Activated CD4-positive, alpha-beta T cell treated with anti-CD3 and anti-CD28 coated beads, Interleukin-2, amount 10 ng/mL, durations not matched to agents 24 days and 14 days (primary cell): ENCODE results near the gene PSMD4. TPM values are rescaled to one million over a fixed set of nuclear protein-coding genes. Genes with fewer than 3 reads are reported as not detected.
A peak's percentile ranks its signal among the peaks of the same experiment; 100 is the strongest.
"Not testable (repeated sequence)": the region's sequence is repeated elsewhere in the genome, so short reads cannot be mapped to it uniquely, and the experiment has no call there.

Source experiments
- DNase-seq: peaks from one replicate; pipeline ENCODE4 v3.0.0; 2022
- H3K27ac Mint-ChIP-seq: one replicate; pipeline ENCODE4 v1.8.0; 2022; ENCODE audit warnings: mild to moderate bottlenecking, mixed read lengths
- H3K27me3 Mint-ChIP-seq: one replicate; pipeline ENCODE4 v1.8.0; 2022; ENCODE audit warnings: mixed read lengths
- H3K36me3 Mint-ChIP-seq: one replicate; pipeline ENCODE4 v1.8.0; 2022; ENCODE audit warnings: low read depth, mild to moderate bottlenecking, mixed read lengths
- H3K4me1 Mint-ChIP-seq: one replicate; pipeline ENCODE4 v1.8.0; 2021; ENCODE audit warnings: mixed read lengths
- H3K4me3 Mint-ChIP-seq: one replicate; pipeline ENCODE4 v1.8.0; 2022; ENCODE audit warnings: mild to moderate bottlenecking, moderate library complexity, mixed read lengths
- H3K9me3 Mint-ChIP-seq: one replicate; pipeline ENCODE4 v1.8.0; 2021; ENCODE audit warnings: mixed read lengths
- intact Hi-C: fragments of 100-400 bp; cut with micrococcal nuclease; formaldehyde crosslinking; loops from one replicate; pipeline ENCODE4 v1.15.1; 2023
- total RNA-seq: library from RNA; stranded (reverse); gene quantifications from 2 replicates; pipeline ENCODE4 v1.2.3, GENCODE V29; 2022

The PSMD4 gene
- 288 and 304 TPM in 2 replicates for total RNA-seq

- peak; percentile 98 for DNase-seq
- H3K4me1 Mint-ChIP-seq, result peaks cover 25% of the 10 kb centered on the region
- no peaks in the 10 kb centered on the region for H3K27me3 Mint-ChIP-seq
- no peaks in the 10 kb centered on the region for H3K9me3 Mint-ChIP-seq
- H3K27ac Mint-ChIP-seq, result peak within 1 kb of the TSS; percentile 94
- H3K4me3 Mint-ChIP-seq, result peak within 1 kb of the TSS; percentile 90
- H3K36me3 Mint-ChIP-seq, result peaks cover 19% of the 10 kb centered on the region
- intact Hi-C loops, result loop anchor here (1.0 to 2.0 kb wide), 4 partner anchors 27 to 184 kb away; partner anchors contain the start of genes GABPB2, PIP5K1A and VPS72
Measured at GRCh38 chr1:151254217-151255213, at the start of gene PSMD4. PSMD4 (plus strand) TSS chr1:151254734; CDS start chr1:151254783, 49 bp downstream.

- DNase-seq, H3K9me3 Mint-ChIP-seq, H3K27ac Mint-ChIP-seq, intact Hi-C loops, H3K27me3 Mint-ChIP-seq, H3K4me3 Mint-ChIP-seq: not testable (repeated sequence)
- peaks cover 51% of the 10 kb centered on the region for H3K36me3 Mint-ChIP-seq
- peaks cover 24% of the 10 kb centered on the region for H3K4me1 Mint-ChIP-seq
Measured at GRCh38 chr1:151205381-151205965, 49.1 kb upstream of the PSMD4 start.

- peak overlapping the region; percentile 71 for H3K4me3 Mint-ChIP-seq
- intact Hi-C loops, result no loop called here
- no peaks in the 10 kb centered on the region for H3K27me3 Mint-ChIP-seq
Measured at GRCh38 chr1:151210830-151211229, 43.7 kb upstream of the PSMD4 start.

GRCh38 chr1:151211972-151212705, 42.4 kb upstream of the PSMD4 start:
- intact Hi-C loops, result loop anchor here (2.0 kb wide), 1 partner anchor 13 kb away; the partner anchor contains the start of gene PIP5K1A
- peak; percentile 71 for DNase-seq
- H3K4me1 Mint-ChIP-seq, result peaks cover 33% of the 10 kb centered on the region

More at GRCh38 chr1:151210830-151211229, 43.7 kb upstream of the PSMD4 start:
- peaks cover 32% of the 10 kb centered on the region for H3K4me1 Mint-ChIP-seq
- no peaks in the 10 kb centered on the region for H3K9me3 Mint-ChIP-seq
- no peak for DNase-seq
- peak overlapping the region; percentile 89 for H3K27ac Mint-ChIP-seq
- H3K36me3 Mint-ChIP-seq, result peaks cover 50% of the 10 kb centered on the region

GRCh38 chr1:151213560-151213959, 41.0 kb upstream of the PSMD4 start:
- H3K36me3 Mint-ChIP-seq, result peaks cover 37% of the 10 kb centered on the region
- no peak overlapping the region for H3K4me3 Mint-ChIP-seq
- no peaks in the 10 kb centered on the region for H3K9me3 Mint-ChIP-seq
- no peak overlapping the region for H3K27ac Mint-ChIP-seq
- H3K4me1 Mint-ChIP-seq, result peaks cover 35% of the 10 kb centered on the region
- intact Hi-C loops, result loop anchor here (2.0 kb wide), 1 partner anchor 15 kb away; the partner anchor contains the start of gene PIP5K1A
- no peak for DNase-seq
- no peaks in the 10 kb centered on the region for H3K27me3 Mint-ChIP-seq

More at GRCh38 chr1:151211972-151212705, 42.4 kb upstream of the PSMD4 start:
- Mint-ChIP-seq H3K27ac (peak overlapping the region; percentile 89), H3K9me3 (no peaks in the 10 kb centered on the region), H3K27me3 (no peaks in the 10 kb centered on the region), H3K4me3 (peak overlapping the region; percentile 71), H3K36me3 (peaks cover 42% of the 10 kb centered on the region)

GRCh38 chr1:151221616-151222015, 32.9 kb upstream of the PSMD4 start:
- H3K36me3 Mint-ChIP-seq, result peaks cover 22% of the 10 kb centered on the region

GRCh38 chr1:151222130-151222529, 32.4 kb upstream of the PSMD4 start:
- Mint-ChIP-seq H3K36me3 (peaks cover 25% of the 10 kb centered on the region), H3K27me3 (no peaks in the 10 kb centered on the region), H3K27ac (no peak overlapping the region), H3K4me3 (no peak overlapping the region), H3K4me1 (peaks cover 7% of the 10 kb centered on the region), H3K9me3 (no peaks in the 10 kb centered on the region)
- no peak for DNase-seq
- intact Hi-C loops, result no loop called here

More at GRCh38 chr1:151221616-151222015, 32.9 kb upstream of the PSMD4 start:
- Mint-ChIP-seq H3K27ac (no peak overlapping the region), H3K4me1 (peaks cover 7% of the 10 kb centered on the region), H3K4me3 (no peak overlapping the region), H3K27me3 (no peaks in the 10 kb centered on the region), H3K9me3 (no peaks in the 10 kb centered on the region)
- DNase-seq, result no peak
- intact Hi-C loops, result no loop called here

- Mint-ChIP-seq H3K27me3 (no peaks in the 10 kb centered on the region), H3K27ac (no peak overlapping the region), H3K4me3 (no peak overlapping the region), H3K36me3 (peaks cover 74% of the 10 kb centered on the region), H3K9me3 (no peaks in the 10 kb centered on the region), H3K4me1 (peaks cover 5% of the 10 kb centered on the region)
- DNase-seq, result no peak
- intact Hi-C loops, result no loop called here
Measured at GRCh38 chr1:151235235-151235634, 19.3 kb upstream of the PSMD4 start.

GRCh38 chr1:151237678-151238466, 16.7 kb upstream of the PSMD4 start:
- Mint-ChIP-seq H3K27ac (peak overlapping the region; percentile 61), H3K9me3 (no peaks in the 10 kb centered on the region), H3K4me1 (peaks cover 5% of the 10 kb centered on the region), H3K4me3 (no peak overlapping the region), H3K27me3 (no peaks in the 10 kb centered on the region), H3K36me3 (peaks cover 66% of the 10 kb centered on the region)
- intact Hi-C loops, result no loop called here
- DNase-seq, result no peak

GRCh38 chr1:151238467-151238739, 16.1 kb upstream of the PSMD4 start:
- no peak overlapping the region for H3K27ac Mint-ChIP-seq
- intact Hi-C loops, result no loop called here
- H3K36me3 Mint-ChIP-seq, result peaks cover 70% of the 10 kb centered on the region
- peaks cover 5% of the 10 kb centered on the region for H3K4me1 Mint-ChIP-seq
- H3K9me3 Mint-ChIP-seq, result no peaks in the 10 kb centered on the region
- no peaks in the 10 kb centered on the region for H3K27me3 Mint-ChIP-seq
- no peak for DNase-seq
- H3K4me3 Mint-ChIP-seq, result no peak overlapping the region

GRCh38 chr1:151242442-151242841, 12.1 kb upstream of the PSMD4 start:
- peaks cover 2% of the 10 kb centered on the region for H3K4me1 Mint-ChIP-seq
- no peak for DNase-seq
- peaks cover 66% of the 10 kb centered on the region for H3K36me3 Mint-ChIP-seq
- H3K4me3 Mint-ChIP-seq, result no peak overlapping the region
- intact Hi-C loops, result no loop called here
- H3K27ac Mint-ChIP-seq, result no peak overlapping the region
- no peaks in the 10 kb centered on the region for H3K27me3 Mint-ChIP-seq
- H3K9me3 Mint-ChIP-seq, result no peaks in the 10 kb centered on the region

GRCh38 chr1:151243683-151244216, 10.8 kb upstream of the PSMD4 start:
- intact Hi-C loops, result no loop called here
- no peak for DNase-seq
- H3K27ac Mint-ChIP-seq, result no peak overlapping the region
- no peaks in the 10 kb centered on the region for H3K27me3 Mint-ChIP-seq
- H3K9me3 Mint-ChIP-seq, result no peaks in the 10 kb centered on the region
- peaks cover 67% of the 10 kb centered on the region for H3K36me3 Mint-ChIP-seq
- H3K4me1 Mint-ChIP-seq, result no peaks in the 10 kb centered on the region
- no peak overlapping the region for H3K4me3 Mint-ChIP-seq

- Mint-ChIP-seq H3K36me3 (peaks cover 66% of the 10 kb centered on the region), H3K4me1 (peaks cover 2% of the 10 kb centered on the region), H3K4me3 (no peak overlapping the region), H3K9me3 (no peaks in the 10 kb centered on the region), H3K27ac (no peak overlapping the region), H3K27me3 (no peaks in the 10 kb centered on the region)
- intact Hi-C loops, result no loop called here
- no peak for DNase-seq
Measured at GRCh38 chr1:151246786-151247185, 7.7 kb upstream of the PSMD4 start.
